GM21528 (cell line): ENCODE results near the gene SEC61G.

Source experiments
- ATAC-seq: cut with Tn5 transposase; IDR thresholded peaks from one replicate; pipeline ENCODE4 v1.9.1; 2021; ENCODE audit warnings: mild to moderate bottlenecking, moderate library complexity; ENCODE audit not compliant: unreplicated experiment, low FRiP score

SEC61G gene

GRCh38 chr7:54758702-54759592, at the start of gene SEC61G:
Gene SEC61G, minus strand, starts transcription at chr7:54759211. Its CDS starts 1,623 bp downstream, at chr7:54757588.
- peak; percentile 95 for ATAC-seq

- no peak for ATAC-seq
Observed at GRCh38 chr7:54802841-54803240, 43.8 kb upstream of the SEC61G start.

DNA sequence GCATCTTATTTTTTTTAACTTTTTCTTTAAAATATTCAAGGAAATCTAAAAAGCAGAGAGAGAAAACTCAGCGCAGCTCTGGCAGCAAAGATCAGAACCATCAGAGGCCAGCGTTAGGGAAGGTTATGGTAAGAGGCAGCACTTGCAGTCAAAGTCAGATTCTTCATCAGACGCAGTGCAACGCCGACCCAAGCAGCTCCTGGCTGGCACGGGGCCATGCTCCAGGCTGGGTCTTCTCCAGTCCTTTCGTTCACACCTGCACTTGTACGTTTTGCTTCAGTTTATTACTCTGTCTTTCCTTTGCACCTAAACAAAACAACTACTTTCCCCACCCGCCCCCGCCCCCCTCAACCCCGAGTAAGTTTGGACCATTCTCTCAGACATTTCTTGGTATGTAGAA, 43.1 kb upstream of the SEC61G start:
- no peak for ATAC-seq

DNA sequence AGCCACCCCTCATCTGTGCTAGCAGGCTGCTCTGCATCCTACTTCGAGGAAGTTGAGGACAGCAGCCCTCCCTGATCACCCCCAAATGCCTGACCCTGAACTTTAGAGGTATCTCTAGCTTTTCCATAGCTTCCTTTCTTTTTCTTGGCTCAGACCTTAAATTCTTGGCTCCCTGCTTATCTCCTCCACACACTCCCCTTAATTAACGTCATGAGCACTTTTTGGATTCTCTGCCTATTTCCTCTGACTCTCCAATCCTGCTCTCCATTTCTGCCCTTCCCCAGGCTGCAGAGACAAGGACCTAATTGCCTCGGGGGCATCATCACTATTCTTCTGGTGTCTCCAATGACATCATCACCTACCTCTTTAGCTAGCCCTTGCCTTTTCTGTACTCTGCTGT, 40.8 kb upstream of the SEC61G start:
- no peak for ATAC-seq

DNA sequence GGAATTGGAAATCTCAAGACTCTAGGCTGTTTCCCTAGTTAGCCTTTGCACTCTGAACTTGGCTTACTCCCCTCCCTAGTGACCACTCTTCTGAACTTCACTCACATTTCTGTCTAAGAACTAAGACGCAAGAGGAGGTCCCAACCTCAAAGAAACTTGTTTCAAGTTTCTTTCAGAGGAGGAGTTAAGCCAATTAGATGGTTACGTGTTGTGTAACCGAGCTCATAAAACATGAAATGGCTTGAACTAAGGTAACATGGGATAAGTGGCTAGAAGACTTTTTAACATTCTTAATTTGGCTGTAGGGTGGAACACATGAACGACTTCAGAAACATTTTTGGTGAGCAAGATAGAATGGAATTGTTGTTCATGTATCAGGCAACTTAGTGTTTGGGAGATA, 39.5 kb upstream of the SEC61G start:
- no peak for ATAC-seq

GRCh38 chr7:54796853-54797252, 37.8 kb upstream of the SEC61G start:
- ATAC-seq = no peak

DNA sequence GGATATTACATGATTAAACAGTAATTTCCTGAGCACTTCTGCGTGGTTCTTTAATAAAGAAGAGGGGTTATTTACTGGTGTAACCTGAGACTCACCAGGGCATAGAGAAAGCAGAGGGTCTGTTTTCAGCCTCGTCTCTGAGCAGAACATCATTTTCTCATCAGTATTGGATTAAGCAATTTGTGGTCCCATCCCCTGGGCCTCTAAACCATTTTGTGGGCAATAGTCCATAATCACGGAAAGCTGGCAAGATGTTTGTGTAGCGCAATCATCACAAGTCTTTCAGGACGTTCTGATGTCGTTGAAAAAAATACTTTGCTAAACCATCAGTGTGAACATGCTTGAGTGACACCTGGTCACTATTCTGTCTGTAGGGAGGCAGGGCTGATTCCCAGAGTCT, 37.1 kb upstream of the SEC61G start:
- no peak for ATAC-seq

DNA sequence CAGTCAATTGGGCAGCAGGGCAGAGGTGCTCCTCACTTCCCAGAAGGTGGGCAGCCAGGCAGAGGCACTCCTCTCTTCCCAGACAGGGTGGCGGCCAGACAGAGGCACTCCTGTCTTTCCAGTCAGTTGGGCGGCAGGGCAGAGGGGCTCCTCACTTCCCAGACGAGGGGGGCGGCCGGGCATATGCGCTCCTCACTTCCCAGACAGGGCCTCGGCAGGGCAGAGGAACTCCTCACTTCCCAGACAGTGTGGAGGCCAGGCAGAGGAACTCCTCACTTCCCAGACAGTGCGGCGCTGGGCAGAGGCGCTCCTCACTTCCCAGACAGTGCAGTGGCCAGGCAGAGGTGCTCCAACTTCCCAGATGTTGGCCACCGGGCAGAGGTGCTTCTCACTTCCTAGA, 33.4 kb upstream of the SEC61G start:
- ATAC-seq = no peak

GRCh38 chr7:54788664-54789063, 29.7 kb upstream of the SEC61G start:
- ATAC-seq = no peak

DNA sequence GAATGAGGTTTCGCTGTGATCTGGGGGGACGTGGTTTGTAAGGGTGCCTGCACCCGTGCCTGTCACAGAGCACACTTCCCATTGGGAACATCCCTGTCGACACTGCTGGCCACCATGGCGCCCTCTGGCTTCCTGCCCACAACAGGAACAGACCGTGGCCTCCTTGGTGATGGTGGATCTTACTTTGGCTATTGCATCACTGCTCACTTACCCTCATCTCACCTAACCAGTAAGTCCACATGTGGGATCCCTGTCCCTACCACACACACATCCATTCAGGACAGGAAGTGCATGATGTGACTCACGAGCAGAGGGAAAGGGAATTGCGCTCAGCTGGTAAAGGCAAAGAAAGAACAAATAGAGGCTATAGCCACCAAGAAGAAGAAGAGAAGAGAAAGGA, 26.2 kb upstream of the SEC61G start:
- ATAC-seq = no peak

DNA sequence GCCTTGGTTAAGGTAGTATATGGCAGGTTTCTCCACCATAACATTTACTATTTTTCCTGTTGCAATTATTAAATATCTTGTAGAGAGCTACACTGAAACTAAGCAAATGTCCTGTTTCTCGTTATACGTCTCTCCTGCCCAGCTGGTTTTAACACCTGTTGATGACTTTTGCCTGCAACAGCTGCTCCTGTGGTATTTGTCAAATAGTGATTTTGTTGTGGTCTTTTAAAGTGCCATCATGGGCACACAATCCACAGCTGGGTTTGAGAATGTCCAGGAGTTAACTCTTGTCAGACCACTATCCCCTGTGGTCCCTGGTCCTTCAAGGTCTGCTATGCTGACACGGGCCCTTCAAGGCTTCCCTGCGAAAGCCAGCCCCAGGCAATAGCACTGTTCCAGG, 24.9 kb upstream of the SEC61G start:
- no peak for ATAC-seq

GRCh38 chr7:54782829-54783228, 23.8 kb upstream of the SEC61G start:
- ATAC-seq = no peak

GRCh38 chr7:54782314-54782713, 23.3 kb upstream of the SEC61G start:
- ATAC-seq = no peak

DNA sequence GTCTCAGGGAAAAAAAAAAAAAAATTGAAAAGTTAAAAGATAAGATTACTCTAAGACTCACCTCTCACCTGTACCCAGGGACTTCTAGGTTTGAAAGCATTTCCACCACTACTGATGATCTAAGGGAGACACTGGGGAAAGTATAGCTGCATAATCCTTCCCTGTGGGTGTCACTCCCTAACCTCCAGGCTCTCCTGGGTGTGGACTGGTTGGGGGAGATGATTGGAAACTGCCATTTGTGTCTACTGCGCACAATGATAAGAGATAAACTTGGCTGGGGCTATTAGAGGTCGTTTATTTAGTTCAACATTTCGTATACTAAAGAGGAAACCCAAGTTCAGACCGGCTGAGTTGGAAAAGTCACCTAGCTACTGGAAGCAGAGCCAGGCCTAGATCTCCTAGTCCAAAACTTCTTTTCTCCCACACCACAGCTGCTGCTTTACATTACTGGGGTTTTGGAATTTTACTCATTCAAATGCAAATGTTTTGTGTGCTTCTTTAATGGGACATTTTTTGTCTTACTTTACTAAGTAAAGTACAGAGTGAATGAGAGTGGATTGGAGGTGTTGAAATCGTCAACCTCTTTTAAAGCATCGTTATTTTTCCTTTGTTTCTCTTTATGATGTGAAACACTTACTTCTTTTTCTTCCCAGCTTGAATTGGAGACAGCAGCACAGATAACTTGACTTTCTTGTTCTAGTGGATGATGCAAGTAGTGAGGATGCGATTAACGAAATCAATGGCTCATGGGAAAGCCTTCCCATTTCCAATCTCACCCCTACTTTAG, 22.3 kb upstream of the SEC61G start:
- no peak for ATAC-seq

DNA sequence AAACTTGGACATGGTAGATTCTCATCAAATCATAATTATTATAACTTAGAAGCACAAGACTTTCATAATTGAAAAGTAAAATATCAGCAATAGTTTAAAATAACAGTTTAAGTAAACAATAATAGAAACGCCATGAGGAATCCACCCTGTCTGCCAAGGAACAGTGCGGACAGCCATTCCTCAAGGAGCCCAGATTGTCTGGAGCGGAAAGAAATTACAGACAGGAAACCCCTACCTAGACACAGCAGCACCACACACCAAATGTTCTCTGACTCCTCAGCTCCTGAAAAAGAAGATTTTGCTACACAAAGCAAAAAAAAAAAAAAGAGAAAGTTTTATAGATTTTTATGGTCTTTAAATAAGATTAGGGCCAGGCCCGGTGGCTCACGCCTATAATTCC, 21.5 kb upstream of the SEC61G start:
- ATAC-seq = no peak

GRCh38 chr7:54778696-54779540, 19.9 kb upstream of the SEC61G start:
- no peak for ATAC-seq

GRCh38 chr7:54778166-54778565, 19.2 kb upstream of the SEC61G start:
- ATAC-seq = no peak

DNA sequence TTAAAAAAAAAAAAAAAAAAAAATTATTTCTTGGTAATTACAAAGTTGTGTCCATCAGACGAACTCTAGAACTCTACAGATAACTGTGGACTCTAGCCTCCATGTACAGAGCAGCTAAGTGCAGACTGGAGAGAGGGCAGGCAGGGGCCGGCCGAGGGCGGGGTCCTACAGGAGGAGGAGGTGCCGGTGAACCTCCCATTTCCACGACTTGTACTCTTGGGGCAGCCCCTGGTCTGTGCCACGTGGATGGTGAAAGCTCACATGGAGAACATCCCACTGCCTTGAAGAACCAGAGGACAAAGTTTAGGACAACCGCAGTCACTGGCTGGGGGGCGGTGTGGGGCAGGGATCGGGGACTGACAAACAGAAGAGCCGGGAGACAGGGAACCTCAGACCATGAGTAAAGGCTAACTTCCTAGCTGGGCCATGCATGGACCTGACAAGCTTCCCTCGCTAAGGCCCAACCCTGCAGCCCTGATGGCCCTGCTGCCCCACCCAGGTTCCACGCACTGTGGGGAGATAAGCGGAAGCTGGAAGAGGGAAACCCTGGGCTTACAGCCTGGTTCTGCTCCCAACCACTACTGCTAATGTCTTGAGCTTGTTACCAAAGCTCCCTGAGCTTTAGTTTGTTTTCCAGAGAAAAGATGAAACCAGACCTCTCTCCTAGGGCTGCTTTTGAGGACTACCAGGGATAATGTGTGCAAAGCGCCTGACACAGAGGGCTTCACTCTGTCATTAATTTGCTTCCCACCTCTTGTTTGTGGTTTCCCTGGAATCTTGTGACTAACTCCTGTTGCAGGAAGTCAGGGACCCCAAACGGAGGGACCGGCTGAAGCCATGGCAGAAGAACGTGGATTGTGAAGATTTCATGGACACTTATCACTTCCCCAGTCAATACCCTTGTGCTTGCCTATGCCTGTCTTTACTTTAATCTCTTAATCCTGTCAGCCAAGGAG, 16.1 kb upstream of the SEC61G start:
- ATAC-seq = no peak

GRCh38 chr7:54773472-54774399, 14.7 kb upstream of the SEC61G start:
- ATAC-seq = peak; percentile 75
